ENCODE results near the gene SH2D6. TPM values are rescaled to one million over a fixed set of nuclear protein-coding genes. Genes with fewer than 3 reads are reported as not detected.
A peak's percentile ranks its signal among the peaks of the same experiment; 100 is the strongest.
"Not testable (repeated sequence)": the region's sequence is repeated elsewhere in the genome, so short reads cannot be mapped to it uniquely, and the experiment has no call there.

SH2D6 gene
- total RNA-seq, 6 experiments from 2014 or later = 0.25 to 0.52 (median 0.37) TPM; not detected in 3

DNA sequence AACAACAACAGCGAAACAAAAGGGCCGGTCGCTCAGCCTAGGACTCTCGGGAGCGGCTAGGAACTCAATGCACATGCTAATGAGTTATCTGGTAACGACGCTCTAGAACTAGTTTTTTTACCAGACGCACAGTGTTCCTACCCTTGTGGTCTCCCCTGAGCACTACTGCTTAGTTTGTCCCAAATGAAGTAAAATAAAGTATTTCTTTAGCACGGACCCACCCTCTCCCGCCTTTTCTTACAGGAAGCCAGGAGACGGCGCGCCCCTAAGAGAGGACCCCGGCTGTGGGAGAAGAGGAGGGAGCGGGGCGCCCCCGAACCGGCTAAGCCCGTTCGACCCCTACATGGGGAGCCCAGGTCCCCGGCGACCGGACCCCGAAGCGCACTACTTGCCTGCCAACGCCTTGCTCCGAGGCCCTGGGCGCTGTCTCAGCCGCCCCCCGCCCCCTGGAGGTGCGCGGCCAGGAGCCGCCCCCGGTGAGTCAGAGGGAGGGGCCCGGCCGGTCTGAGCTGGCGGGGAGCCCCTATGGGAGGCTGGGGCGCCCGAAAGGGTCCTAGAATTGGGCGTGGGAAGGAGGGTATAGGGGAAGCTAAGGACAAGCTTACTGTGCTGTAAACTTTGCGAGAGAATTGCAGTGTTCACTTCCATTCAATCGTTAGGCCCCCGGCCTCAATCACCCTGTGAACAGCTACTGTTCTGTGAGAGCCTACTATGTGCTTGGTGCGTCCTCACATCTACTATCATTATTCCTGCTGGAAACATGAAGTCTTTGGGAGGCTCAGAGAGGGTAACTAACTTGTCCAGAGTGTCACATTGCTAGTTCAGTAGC lies 4.7 kb upstream of the SH2D6 start:
- peaks cover 12% of the 10 kb centered on the region for H3K4me1 Mint-ChIP-seq (ENCODE audit: low read depth)
- peak; percentile 39 for DNase-seq
- no peaks in the 10 kb centered on the region for H3K9me3 Mint-ChIP-seq
- H3K27ac Mint-ChIP-seq = peak overlapping the region; percentile 69; the same call in 1 of the 2 replicates
- peak; percentile 42 for TF ChIP-seq CTCF (IDR thresholded peaks at IDR 0.05)
- H3K36me3 Mint-ChIP-seq (ENCODE audit: low read depth) = no peaks in the 10 kb centered on the region
- H3K27me3 Mint-ChIP-seq (ENCODE audit: insufficient read depth) = peaks cover 3% of the 10 kb centered on the region
- peak overlapping the region; percentile 88 for H3K4me3 Mint-ChIP-seq

DNA sequence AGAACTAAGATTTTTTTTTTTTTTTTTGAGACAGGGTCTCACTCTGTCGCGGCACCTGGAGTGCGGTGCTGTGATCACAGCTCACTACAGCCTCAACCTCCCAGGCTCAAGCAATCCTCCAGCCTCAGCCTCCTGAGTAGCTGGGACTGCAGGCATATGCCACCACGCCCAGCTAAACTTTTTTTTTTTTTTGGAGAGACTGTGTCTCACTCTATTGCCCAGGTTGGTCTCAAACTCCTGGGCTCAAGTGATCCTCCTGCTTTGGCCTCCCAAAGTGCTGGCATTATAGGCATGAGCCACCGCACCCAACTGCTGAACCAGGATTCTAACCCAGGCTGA lies 4.1 kb upstream of the SH2D6 start:
- H3K27ac Mint-ChIP-seq; H3K27me3 Mint-ChIP-seq (ENCODE audit: insufficient read depth); H3K36me3 Mint-ChIP-seq (ENCODE audit: low read depth); H3K9me3 Mint-ChIP-seq; DNase-seq: not testable (repeated sequence)
- H3K4me3 Mint-ChIP-seq = peak overlapping the region; percentile 88; the same call in 1 of the 2 replicates
- peaks cover 18% of the 10 kb centered on the region for H3K4me1 Mint-ChIP-seq (ENCODE audit: low read depth)

DNA sequence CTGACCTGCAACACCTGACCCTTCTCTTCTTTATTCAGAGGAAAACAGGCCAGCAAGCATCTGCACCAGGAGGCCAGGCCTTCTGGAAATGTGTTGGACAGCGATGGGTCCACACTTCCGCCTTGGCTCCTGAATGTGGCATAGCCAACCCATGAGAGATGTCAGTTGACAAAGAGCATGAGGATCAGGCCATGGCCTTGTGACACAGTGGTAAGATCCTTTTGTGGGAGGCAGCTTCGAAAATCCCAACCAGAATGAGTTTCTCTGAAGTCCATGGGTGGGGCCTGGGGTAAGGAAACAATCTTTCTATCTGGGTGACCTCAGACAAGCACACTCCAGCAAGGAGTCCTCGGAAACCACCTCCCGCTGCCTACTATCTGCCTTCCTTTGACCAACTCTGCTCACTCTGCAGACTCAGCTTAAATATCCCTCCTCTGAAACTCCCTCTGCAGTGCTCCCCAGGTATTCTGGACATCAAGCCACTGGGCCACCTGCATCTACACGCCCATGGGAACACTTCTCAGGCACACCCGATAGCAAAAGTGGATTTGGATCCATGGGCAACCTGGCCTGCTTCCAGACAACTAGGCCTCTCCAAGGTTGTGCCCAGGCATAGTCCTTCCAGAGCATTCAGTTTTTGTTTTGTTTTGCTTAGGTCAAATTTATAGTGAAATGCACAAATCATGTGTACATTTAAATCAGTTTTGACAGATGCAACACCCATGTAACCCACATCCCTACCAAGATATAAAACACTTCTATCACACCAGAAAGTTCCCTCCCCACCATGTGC lies 3.6 kb upstream of the SH2D6 start:
- DNase-seq = no peak
- no peak overlapping the region for H3K27ac Mint-ChIP-seq
- no peaks in the 10 kb centered on the region for H3K36me3 Mint-ChIP-seq (ENCODE audit: low read depth)
- peaks cover 24% of the 10 kb centered on the region for H3K4me1 Mint-ChIP-seq (ENCODE audit: low read depth)
- TF ChIP-seq CTCF (IDR thresholded peaks at IDR 0.05) = no peak
- peaks cover 3% of the 10 kb centered on the region for H3K27me3 Mint-ChIP-seq (ENCODE audit: insufficient read depth)
- no peak overlapping the region for H3K4me3 Mint-ChIP-seq
- H3K9me3 Mint-ChIP-seq = no peaks in the 10 kb centered on the region

GRCh38 chr2:85415980-85416650 lies 2.4 kb upstream of the SH2D6 start:
- DNase-seq = no peak
- peaks cover 31% of the 10 kb centered on the region for H3K4me1 Mint-ChIP-seq (ENCODE audit: low read depth)
- no peak for TF ChIP-seq CTCF (IDR thresholded peaks at IDR 0.05)
- no peak overlapping the region for H3K4me3 Mint-ChIP-seq
- H3K27ac Mint-ChIP-seq = no peak overlapping the region
- H3K27me3 Mint-ChIP-seq (ENCODE audit: insufficient read depth) = peaks cover 5% of the 10 kb centered on the region
- no peaks in the 10 kb centered on the region for H3K36me3 Mint-ChIP-seq (ENCODE audit: low read depth)
- H3K9me3 Mint-ChIP-seq = no peaks in the 10 kb centered on the region

- H3K4me3 Mint-ChIP-seq = peak overlapping the region; percentile 94
- H3K4me1 Mint-ChIP-seq (ENCODE audit: low read depth) = peaks cover 31% of the 10 kb centered on the region
- no peaks in the 10 kb centered on the region for H3K36me3 Mint-ChIP-seq (ENCODE audit: low read depth)
- no peak for DNase-seq
- H3K9me3 Mint-ChIP-seq = no peaks in the 10 kb centered on the region
- peak overlapping the region; percentile 95 for H3K27ac Mint-ChIP-seq
- peaks cover 4% of the 10 kb centered on the region; the same call in 1 of the 2 replicates for H3K27me3 Mint-ChIP-seq (ENCODE audit: insufficient read depth)
- TF ChIP-seq CTCF (IDR thresholded peaks at IDR 0.05) = no peak
Observed at GRCh38 chr2:85419009-85419675, 628 bp downstream of the SH2D6 start.
